HCT116 (cell line): Measurements from ENCODE around the gene APBB1IP. TPM values are rescaled to one million over a fixed set of nuclear protein-coding genes. Genes with fewer than 3 reads are reported as not detected.
A peak's percentile ranks its signal among the peaks of the same experiment; 100 is the strongest.

Experiments
- ATAC-seq: fragments of 200-7000 bp; cut with Tn5 transposase; 2 replicates; pipeline ENCODE4 v1.9.1; 2020; ENCODE audit warnings: mild to moderate bottlenecking, moderate library complexity
- BruUV-seq: library from RNA; stranded (reverse); fragments of 400-500 nt; replicated peaks from 2 replicates; lab custom pipeline; 2021; lab: Mats Ljungman, UMichigan
- CTCF ChIA-PET: fragments of 300-600 bp; sonication (Branson Sonifier 250); formaldehyde crosslinking; loops from one replicate; lab custom pipeline; 2021; ENCODE audit warnings: antibody characterized with exemption; lab: Charles Lee
- POLR2A ChIA-PET: fragments of 300-600, 350-600 bp; sonication (Branson Sonifier 250); formaldehyde crosslinking; loops from one replicate; lab custom pipeline; 2021; ENCODE audit warnings: antibody characterized with exemption; lab: Charles Lee
- RAD21 ChIA-PET, 2 experiments: fragments of 300-600 bp; sonication (Branson Sonifier 250); formaldehyde crosslinking; loops; one replicate each; lab custom pipeline; 2023; ENCODE audit warnings: low total read pairs in 2 of 2; ENCODE audit not compliant: uncharacterized antibody in 2 of 2, unreplicated experiment in 2 of 2, low non-redundant PET in 1 of 2; lab: Charles Lee
- DNase-seq: peaks from one replicate; pipeline ENCODE4 v3.0.0-alpha.2; 2010; ENCODE audit warnings: low read depth, low spot score
- H2AFZ ChIP-seq: fragments of 200-600 bp; shearing (Covaris generic), sonication (generic); 2 replicates; pipeline ENCODE4 v1.6.1; 2017; ENCODE audit warnings: low read depth, mixed run types, mixed read lengths, antibody characterized with exemption, low read length; ENCODE audit not compliant: poor library complexity, severe bottlenecking
- H3K27ac ChIP-seq: 2 replicates; pipeline ENCODE4 v1.5.1; 2012; ENCODE audit warnings: low read depth, low read length
- H3K27me3 ChIP-seq: fragments of 200-600 bp; sonication (generic); 2 replicates; pipeline ENCODE4 v1.6.1; 2016; ENCODE audit warnings: mixed run types, low read length, mixed read lengths; ENCODE audit not compliant: insufficient read depth
- H3K36me3 ChIP-seq, 2 experiments: fragments of 200-500 bp in 1 of 2; fragments of 200-600 bp in 1 of 2; sonication (Bioruptor generic) in 1 of 2; sonication (generic) in 1 of 2; 2 replicates each; pipeline versions ENCODE4 v1.5.1 to v1.6.1; 2014 to 2016; ENCODE audit warnings: low read length in 2 of 2, inconsistent platforms in 1 of 2, mixed read lengths in 1 of 2, mixed run types in 1 of 2; ENCODE audit not compliant: insufficient read depth in 2 of 2, control insufficient read depth in 1 of 2
- H3K4me1 ChIP-seq, 2 experiments: fragments of 200-600 bp in 1 of 2; sonication (generic) in 1 of 2; 2 replicates each; pipeline versions ENCODE4 v1.5.1 to v1.6.1; 2012 to 2017; ENCODE audit warnings: low read length in 2 of 2, inconsistent platforms in 1 of 2, mild to moderate bottlenecking in 1 of 2, mixed read lengths in 1 of 2, mixed run types in 1 of 2, moderate library complexity in 1 of 2; ENCODE audit not compliant: insufficient read depth in 2 of 2, control insufficient read depth in 1 of 2
- H3K4me2 ChIP-seq: fragments of 200-600 bp; sonication (generic); 2 replicates; pipeline ENCODE4 v1.6.1; 2017; ENCODE audit warnings: mixed run types, low read length, mixed read lengths
- H3K4me3 ChIP-seq, 2 experiments: fragments of 200-600 bp in 1 of 2; sonication (generic) in 1 of 2; replicated peaks in 1 of 2; 2 replicates each; pipeline ENCODE4 v1.5.1; 2011 to 2016; ENCODE audit warnings: low read length in 2 of 2, control low read depth in 1 of 2, low read depth in 1 of 2, mild to moderate bottlenecking in 1 of 2, mixed read lengths in 1 of 2, mixed run types in 1 of 2
- H3K79me2 ChIP-seq: fragments of 200-600 bp; sonication (generic); 2 replicates; pipeline ENCODE4 v1.6.1; 2017; ENCODE audit warnings: mild to moderate bottlenecking, mixed run types, low read length, moderate library complexity, mixed read lengths; ENCODE audit not compliant: insufficient read depth
- H3K9ac ChIP-seq: fragments of 200-600 bp; sonication (generic); 2 replicates; pipeline ENCODE4 v1.6.1; 2016; ENCODE audit warnings: low read length, mixed read lengths
- H3K9me2 ChIP-seq: fragments of 200-600 bp; sonication (generic), shearing (Covaris generic); 2 replicates; pipeline ENCODE4 v1.6.1; 2017; ENCODE audit warnings: mixed run types, mild to moderate bottlenecking, moderate library complexity; ENCODE audit not compliant: insufficient read depth
- H3K9me3 ChIP-seq, 2 experiments: fragments of 200-500 bp in 1 of 2; fragments of 200-600 bp in 1 of 2; sonication (Bioruptor generic) in 1 of 2; sonication (generic) in 1 of 2; 2 replicates each; pipeline ENCODE4 v1.6.1; 2014 to 2017; ENCODE audit warnings: low read length in 2 of 2, mixed read lengths in 2 of 2, inconsistent platforms in 1 of 2, low read depth in 1 of 2, mild to moderate bottlenecking in 1 of 2, mixed run types in 1 of 2, moderate library complexity in 1 of 2; ENCODE audit not compliant: control insufficient read depth in 1 of 2, insufficient read depth in 1 of 2
- H4K20me1 ChIP-seq: fragments of 200-600 bp; sonication (generic), shearing (Covaris generic); 2 replicates; pipeline ENCODE4 v1.6.1; 2017; ENCODE audit warnings: mixed run types, mild to moderate bottlenecking, moderate library complexity; ENCODE audit not compliant: insufficient read depth
- CBX3 ChIP-seq: IDR thresholded peaks from 2 replicates; pipeline ENCODE4 v1.6.1; 2012; ENCODE audit warnings: low read depth
- POLR2A ChIP-seq: IDR thresholded peaks from 2 replicates; pipeline ENCODE4 v1.7.0; 2011; ENCODE audit warnings: borderline replicate concordance; ENCODE audit not compliant: insufficient read depth, insufficient read length; ENCODE audit errors: extremely low read depth
- RAD21 ChIP-seq: IDR thresholded peaks from 2 replicates; pipeline ENCODE4 v1.6.1; 2012; ENCODE audit warnings: low read depth, mild to moderate bottlenecking
- SIN3A ChIP-seq: IDR thresholded peaks from 2 replicates; pipeline ENCODE4 v1.6.1; 2012; ENCODE audit warnings: low read depth
- SP1 ChIP-seq: IDR thresholded peaks from 2 replicates; pipeline ENCODE4 v1.6.1; 2012; ENCODE audit warnings: low read depth
- SRF ChIP-seq: IDR thresholded peaks from 2 replicates; pipeline ENCODE4 v1.6.1; 2012; ENCODE audit warnings: low read depth
- TCF7L2 ChIP-seq: IDR thresholded peaks from 2 replicates; pipeline ENCODE4 v1.7.0; 2011; ENCODE audit warnings: borderline replicate concordance, inconsistent platforms; ENCODE audit not compliant: insufficient read depth, insufficient read length; ENCODE audit errors: extremely low read depth
- YY1 ChIP-seq: IDR thresholded peaks from 2 replicates; pipeline ENCODE4 v1.6.1; 2011; ENCODE audit warnings: low read length, low read depth, moderate library complexity, mild to moderate bottlenecking; ENCODE audit not compliant: insufficient replicate concordance; ENCODE audit errors: extremely low read depth
- ZFX ChIP-seq: fragments of 450-650 bp; IDR thresholded peaks from 2 replicates; pipeline ENCODE4 v1.6.1; 2017
- ZNF274 ChIP-seq: fragments of 200-500 bp; sonication (Bioruptor generic); IDR thresholded peaks from 2 replicates; pipeline ENCODE4 v1.6.1; 2014; ENCODE audit warnings: mild to moderate bottlenecking, low read depth, low read length, inconsistent platforms
- intact Hi-C: fragments of 100-400 bp; cut with micrococcal nuclease; formaldehyde crosslinking; loops from 2 replicates; pipeline ENCODE4 v1.10.0; 2022
- total RNA-seq: library from RNA; stranded (reverse); gene quantifications from one replicate; pipeline ENCODE4 v1.2.1, GENCODE V29; 2021; ENCODE audit not compliant: unreplicated experiment
- TF ChIP-seq, protein P1 (sequence below): IDR thresholded peaks from 2 replicates; pipeline ENCODE4 v1.6.1; 2012; ENCODE audit warnings: low read depth
- TF ChIP-seq, protein P2 (sequence below): IDR thresholded peaks from 2 replicates; pipeline ENCODE4 v1.6.1; 2012
- TF ChIP-seq, protein P3 (sequence below): IDR thresholded peaks from 2 replicates; pipeline ENCODE4 v1.6.1; 2012
- TF ChIP-seq, protein P4 (sequence below), 3 experiments: fragments of 200-600 bp in 1 of 3; sonication (generic) in 1 of 3; IDR thresholded peaks in 2 of 3; conservative IDR thresholded peaks in 1 of 3; 2 replicates each; pipeline ENCODE4 v1.5.1; 2012 to 2017; ENCODE audit warnings: low read depth in 2 of 3, low read length in 2 of 3, antibody characterized with exemption in 1 of 3, borderline replicate concordance in 1 of 3, control low read depth in 1 of 3, mild to moderate bottlenecking in 1 of 3, mixed read lengths in 1 of 3, mixed run types in 1 of 3, moderate library complexity in 1 of 3; ENCODE audit not compliant: insufficient read depth in 1 of 3

Gene APBB1IP
- total RNA-seq, 1 experiment from 2014 or later = 0.27 TPM

DNA sequence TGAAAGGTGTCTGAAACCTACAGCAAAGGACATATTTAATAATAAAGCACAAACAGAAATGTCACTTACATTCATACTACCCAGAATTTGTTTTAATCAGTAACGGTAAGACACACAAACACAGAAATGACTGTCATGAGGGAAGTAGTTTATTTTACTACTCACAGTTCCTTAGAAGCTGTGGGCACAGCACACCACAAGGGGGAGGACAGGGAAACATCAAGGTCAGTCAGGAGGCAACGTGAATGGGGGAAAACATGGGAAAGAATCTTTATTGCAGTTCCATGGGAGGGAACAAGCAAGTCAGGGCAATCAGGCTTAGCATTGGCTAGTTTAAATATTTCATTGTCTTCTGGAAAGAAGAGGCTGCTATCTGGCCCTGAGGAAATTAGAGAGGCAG, 135.5 kb downstream of the APBB1IP start:
- CTCF ChIA-PET = no interaction called here
- ATAC-seq = peak; percentile 87

DNA sequence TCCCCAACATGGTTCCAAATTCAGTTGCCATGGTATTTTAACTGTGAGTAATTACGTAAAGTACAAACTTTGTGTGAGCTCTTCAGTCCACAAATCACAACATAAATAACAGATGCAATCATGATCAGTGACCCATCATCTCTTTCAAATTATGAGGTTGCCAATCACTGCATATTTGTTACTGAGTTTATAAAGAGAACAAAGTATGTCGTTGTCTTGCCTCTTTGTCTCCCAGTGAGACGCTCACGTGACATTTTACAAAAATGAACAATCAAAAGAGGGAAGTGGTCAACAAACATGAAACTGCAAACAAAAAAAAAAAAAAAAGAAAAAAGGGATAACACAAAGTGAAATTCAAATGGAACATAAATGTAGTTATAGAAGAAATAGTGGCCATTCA, 136.6 kb downstream of the APBB1IP start:
- H3K4me2 ChIP-seq = no peak overlapping the region
- no peaks in the 10 kb centered on the region for H3K4me1 ChIP-seq
- no peaks in the 10 kb centered on the region for H3K9me2 ChIP-seq
- no peak overlapping the region for H3K27ac ChIP-seq
- CTCF ChIA-PET = no interaction called here
- H4K20me1 ChIP-seq = no peaks in the 10 kb centered on the region
- no peak overlapping the region for H2AFZ ChIP-seq
- peaks cover 4% of the 10 kb centered on the region; the same call in 1 of the 2 replicates for H3K27me3 ChIP-seq
- POLR2A ChIA-PET = no interaction called here
- RAD21 ChIA-PET = no interaction called here
- no peaks in the 10 kb centered on the region for H3K36me3 ChIP-seq
- no peaks in the 10 kb centered on the region for H3K79me2 ChIP-seq
- no peak overlapping the region for H3K9ac ChIP-seq
- intact Hi-C loops = no loop called here
- ATAC-seq (no peak), DNase-seq (no peak)
- BruUV-seq = no TSS peak
- no peak overlapping the region for H3K4me3 ChIP-seq
- H3K9me3 ChIP-seq = no peaks in the 10 kb centered on the region
- TF ChIP-seq, protein P1, sequence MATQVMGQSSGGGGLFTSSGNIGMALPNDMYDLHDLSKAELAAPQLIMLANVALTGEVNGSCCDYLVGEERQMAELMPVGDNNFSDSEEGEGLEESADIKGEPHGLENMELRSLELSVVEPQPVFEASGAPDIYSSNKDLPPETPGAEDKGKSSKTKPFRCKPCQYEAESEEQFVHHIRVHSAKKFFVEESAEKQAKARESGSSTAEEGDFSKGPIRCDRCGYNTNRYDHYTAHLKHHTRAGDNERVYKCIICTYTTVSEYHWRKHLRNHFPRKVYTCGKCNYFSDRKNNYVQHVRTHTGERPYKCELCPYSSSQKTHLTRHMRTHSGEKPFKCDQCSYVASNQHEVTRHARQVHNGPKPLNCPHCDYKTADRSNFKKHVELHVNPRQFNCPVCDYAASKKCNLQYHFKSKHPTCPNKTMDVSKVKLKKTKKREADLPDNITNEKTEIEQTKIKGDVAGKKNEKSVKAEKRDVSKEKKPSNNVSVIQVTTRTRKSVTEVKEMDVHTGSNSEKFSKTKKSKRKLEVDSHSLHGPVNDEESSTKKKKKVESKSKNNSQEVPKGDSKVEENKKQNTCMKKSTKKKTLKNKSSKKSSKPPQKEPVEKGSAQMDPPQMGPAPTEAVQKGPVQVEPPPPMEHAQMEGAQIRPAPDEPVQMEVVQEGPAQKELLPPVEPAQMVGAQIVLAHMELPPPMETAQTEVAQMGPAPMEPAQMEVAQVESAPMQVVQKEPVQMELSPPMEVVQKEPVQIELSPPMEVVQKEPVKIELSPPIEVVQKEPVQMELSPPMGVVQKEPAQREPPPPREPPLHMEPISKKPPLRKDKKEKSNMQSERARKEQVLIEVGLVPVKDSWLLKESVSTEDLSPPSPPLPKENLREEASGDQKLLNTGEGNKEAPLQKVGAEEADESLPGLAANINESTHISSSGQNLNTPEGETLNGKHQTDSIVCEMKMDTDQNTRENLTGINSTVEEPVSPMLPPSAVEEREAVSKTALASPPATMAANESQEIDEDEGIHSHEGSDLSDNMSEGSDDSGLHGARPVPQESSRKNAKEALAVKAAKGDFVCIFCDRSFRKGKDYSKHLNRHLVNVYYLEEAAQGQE = no peak
- no peak for TF ChIP-seq SIN3A
- TF ChIP-seq, protein P2, sequence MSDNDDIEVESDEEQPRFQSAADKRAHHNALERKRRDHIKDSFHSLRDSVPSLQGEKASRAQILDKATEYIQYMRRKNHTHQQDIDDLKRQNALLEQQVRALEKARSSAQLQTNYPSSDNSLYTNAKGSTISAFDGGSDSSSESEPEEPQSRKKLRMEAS = no peak
- no peak for TF ChIP-seq ZFX
- TF ChIP-seq YY1 = no peak
- TF ChIP-seq RAD21 = no peak
- TF ChIP-seq, protein P3, sequence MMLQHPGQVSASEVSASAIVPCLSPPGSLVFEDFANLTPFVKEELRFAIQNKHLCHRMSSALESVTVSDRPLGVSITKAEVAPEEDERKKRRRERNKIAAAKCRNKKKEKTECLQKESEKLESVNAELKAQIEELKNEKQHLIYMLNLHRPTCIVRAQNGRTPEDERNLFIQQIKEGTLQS = no peak
- TF ChIP-seq SRF = no peak
- TF ChIP-seq CBX3 = no peak
- no peak for TF ChIP-seq ZNF274
- TF ChIP-seq POLR2A = no peak
- no peak for TF ChIP-seq SP1

More for the DNA sequence above, 135.5 kb downstream of the APBB1IP start:
- peaks cover 4% of the 10 kb centered on the region; the same call in 1 of the 2 replicates for H3K27me3 ChIP-seq
- no peaks in the 10 kb centered on the region for H3K9me2 ChIP-seq
- H3K27ac ChIP-seq = no peak overlapping the region
- no peak overlapping the region for H3K4me2 ChIP-seq
- BruUV-seq = no TSS peak
- POLR2A ChIA-PET = no interaction called here
- no peaks in the 10 kb centered on the region for H3K4me1 ChIP-seq
- H2AFZ ChIP-seq = no peak overlapping the region
- H3K9ac ChIP-seq = no peak overlapping the region
- no peaks in the 10 kb centered on the region for H3K79me2 ChIP-seq
- no peaks in the 10 kb centered on the region for H4K20me1 ChIP-seq
- no peaks in the 10 kb centered on the region for H3K36me3 ChIP-seq
- TF ChIP-seq SIN3A (no peak), TCF7L2 (no peak), SRF (no peak)
- TF ChIP-seq, protein P4, sequence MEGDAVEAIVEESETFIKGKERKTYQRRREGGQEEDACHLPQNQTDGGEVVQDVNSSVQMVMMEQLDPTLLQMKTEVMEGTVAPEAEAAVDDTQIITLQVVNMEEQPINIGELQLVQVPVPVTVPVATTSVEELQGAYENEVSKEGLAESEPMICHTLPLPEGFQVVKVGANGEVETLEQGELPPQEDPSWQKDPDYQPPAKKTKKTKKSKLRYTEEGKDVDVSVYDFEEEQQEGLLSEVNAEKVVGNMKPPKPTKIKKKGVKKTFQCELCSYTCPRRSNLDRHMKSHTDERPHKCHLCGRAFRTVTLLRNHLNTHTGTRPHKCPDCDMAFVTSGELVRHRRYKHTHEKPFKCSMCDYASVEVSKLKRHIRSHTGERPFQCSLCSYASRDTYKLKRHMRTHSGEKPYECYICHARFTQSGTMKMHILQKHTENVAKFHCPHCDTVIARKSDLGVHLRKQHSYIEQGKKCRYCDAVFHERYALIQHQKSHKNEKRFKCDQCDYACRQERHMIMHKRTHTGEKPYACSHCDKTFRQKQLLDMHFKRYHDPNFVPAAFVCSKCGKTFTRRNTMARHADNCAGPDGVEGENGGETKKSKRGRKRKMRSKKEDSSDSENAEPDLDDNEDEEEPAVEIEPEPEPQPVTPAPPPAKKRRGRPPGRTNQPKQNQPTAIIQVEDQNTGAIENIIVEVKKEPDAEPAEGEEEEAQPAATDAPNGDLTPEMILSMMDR (IDR thresholded peaks at IDR 0.05 in 2 of 3, conservative IDR thresholded peaks at IDR 0.05 in 1 of 3; ENCODE audit: borderline replicate concordance in 1 of 3, insufficient read depth in 1 of 3, low read depth in 2 of 3, low read length in 2 of 3) = peak in 2 of 3 experiments; percentile 29 to 52; a peak in 3 of 6 replicates
- H3K9me3 ChIP-seq = no peaks in the 10 kb centered on the region
- H3K4me3 ChIP-seq = no peak overlapping the region
- intact Hi-C loops = no loop called here
- RAD21 ChIA-PET = no interaction called here
- peak; percentile 12 for DNase-seq
